ENCODE data around the gene RTP1. TPM values are rescaled to one million over a fixed set of nuclear protein-coding genes. Genes with fewer than 3 reads are reported as not detected.

Gene RTP1
- not detected in 2 replicates for total RNA-seq

DNA sequence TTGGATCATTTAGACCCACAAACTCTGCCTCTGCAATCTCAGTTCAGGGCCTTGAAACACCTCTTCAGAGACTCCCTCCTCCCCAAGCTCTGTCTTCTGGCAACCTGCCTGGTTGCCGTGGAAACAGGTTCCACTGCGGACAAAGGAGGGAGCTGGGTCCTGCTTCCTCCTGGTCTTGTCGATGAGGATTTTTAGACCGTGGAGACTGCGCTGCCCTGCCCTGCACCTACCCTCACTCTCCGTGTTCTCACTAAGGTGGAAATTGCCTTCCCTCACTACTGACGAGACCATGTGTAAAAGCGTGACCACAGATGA lies at the start of gene RTP1:
RTP1 (plus strand) TSS at position 152 of the 315 bp plus-strand sequence; CDS start at position 182, 30 bp downstream.
- FAIRE-seq: peak; percentile 32
- H3K4me3 ChIP-seq (ENCODE audit: low read depth, low read length): no peak within 1 kb of the TSS
- no peak for DNase-seq (ENCODE audit: low read depth)
- TF ChIP-seq, protein P1, sequence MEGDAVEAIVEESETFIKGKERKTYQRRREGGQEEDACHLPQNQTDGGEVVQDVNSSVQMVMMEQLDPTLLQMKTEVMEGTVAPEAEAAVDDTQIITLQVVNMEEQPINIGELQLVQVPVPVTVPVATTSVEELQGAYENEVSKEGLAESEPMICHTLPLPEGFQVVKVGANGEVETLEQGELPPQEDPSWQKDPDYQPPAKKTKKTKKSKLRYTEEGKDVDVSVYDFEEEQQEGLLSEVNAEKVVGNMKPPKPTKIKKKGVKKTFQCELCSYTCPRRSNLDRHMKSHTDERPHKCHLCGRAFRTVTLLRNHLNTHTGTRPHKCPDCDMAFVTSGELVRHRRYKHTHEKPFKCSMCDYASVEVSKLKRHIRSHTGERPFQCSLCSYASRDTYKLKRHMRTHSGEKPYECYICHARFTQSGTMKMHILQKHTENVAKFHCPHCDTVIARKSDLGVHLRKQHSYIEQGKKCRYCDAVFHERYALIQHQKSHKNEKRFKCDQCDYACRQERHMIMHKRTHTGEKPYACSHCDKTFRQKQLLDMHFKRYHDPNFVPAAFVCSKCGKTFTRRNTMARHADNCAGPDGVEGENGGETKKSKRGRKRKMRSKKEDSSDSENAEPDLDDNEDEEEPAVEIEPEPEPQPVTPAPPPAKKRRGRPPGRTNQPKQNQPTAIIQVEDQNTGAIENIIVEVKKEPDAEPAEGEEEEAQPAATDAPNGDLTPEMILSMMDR (IDR thresholded peaks at IDR 0.05; ENCODE audit: insufficient read depth, low read length, severe bottlenecking): no peak
- no peaks in the 10 kb centered on the region for H3K36me3 ChIP-seq (ENCODE audit: control insufficient read depth, insufficient read depth, low read length)
- H3K27me3 ChIP-seq (ENCODE audit: control insufficient read depth, insufficient read depth, low read length): no peaks in the 10 kb centered on the region

- FAIRE-seq (no peak), DNase-seq (ENCODE audit: low read depth) (no peak)
- Histone ChIP-seq H3K36me3 (ENCODE audit: control insufficient read depth, insufficient read depth, low read length) (no peaks in the 10 kb centered on the region), H3K27me3 (ENCODE audit: control insufficient read depth, insufficient read depth, low read length) (no peaks in the 10 kb centered on the region), H3K4me3 (ENCODE audit: low read depth, low read length) (no peak overlapping the region)
- TF ChIP-seq, protein P1 (IDR thresholded peaks at IDR 0.05; ENCODE audit: insufficient read depth, low read length, severe bottlenecking): no peak
Observed at GRCh38 chr3:187150186-187150585, 47.1 kb upstream of the RTP1 start.

DNA sequence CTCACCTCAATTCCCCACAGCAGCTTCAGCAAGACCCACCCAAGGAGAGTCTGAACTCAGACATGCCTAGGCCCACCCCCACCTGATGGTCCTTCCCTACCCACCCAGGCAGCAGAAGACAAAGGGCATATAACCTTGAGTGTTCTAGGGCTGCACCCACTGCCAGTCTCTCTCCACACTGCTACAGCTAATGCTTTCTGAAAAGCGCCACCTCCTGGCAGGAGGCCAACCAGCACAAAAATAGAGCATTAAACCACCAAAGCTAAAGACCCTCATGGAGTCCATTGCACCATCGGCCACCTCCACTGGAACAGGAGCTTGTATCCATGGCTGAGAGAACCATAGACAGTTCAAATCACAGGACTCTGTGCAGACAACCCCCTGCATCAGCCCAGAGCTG lies 46.7 kb upstream of the RTP1 start:
- FAIRE-seq: no peak
- no peak for DNase-seq (ENCODE audit: low read depth)
- no peak overlapping the region for H3K4me3 ChIP-seq (ENCODE audit: low read depth, low read length)
- no peaks in the 10 kb centered on the region for H3K27me3 ChIP-seq (ENCODE audit: control insufficient read depth, insufficient read depth, low read length)
- no peaks in the 10 kb centered on the region for H3K36me3 ChIP-seq (ENCODE audit: control insufficient read depth, insufficient read depth, low read length)
- TF ChIP-seq, protein P1 (IDR thresholded peaks at IDR 0.05; ENCODE audit: insufficient read depth, low read length, severe bottlenecking): peak; percentile 11

DNA sequence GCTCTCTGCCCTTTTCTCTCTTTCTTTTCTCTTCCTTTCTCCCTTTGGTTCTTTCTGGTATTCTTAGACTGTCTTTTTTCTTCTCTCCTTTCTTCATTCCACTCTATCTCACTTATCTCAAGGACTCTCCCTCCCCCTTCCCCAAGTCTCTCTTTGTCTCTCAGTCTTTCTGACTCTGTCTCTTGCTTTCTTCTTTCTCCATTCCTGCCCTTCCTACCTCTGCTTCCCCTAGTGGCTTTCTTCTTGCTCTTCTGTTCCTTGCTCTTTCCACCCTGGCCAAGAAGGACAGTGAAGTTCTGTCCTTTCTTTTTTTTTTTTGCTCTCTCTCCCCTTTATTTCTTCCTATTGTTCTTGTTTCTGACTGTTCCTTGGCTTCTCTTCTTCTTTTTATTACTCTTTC lies 35.7 kb upstream of the RTP1 start:
- no peak for FAIRE-seq
- H3K4me3 ChIP-seq (ENCODE audit: low read depth, low read length): no peak overlapping the region
- no peaks in the 10 kb centered on the region for H3K27me3 ChIP-seq (ENCODE audit: control insufficient read depth, insufficient read depth, low read length)
- no peak for DNase-seq (ENCODE audit: low read depth)
- H3K36me3 ChIP-seq (ENCODE audit: control insufficient read depth, insufficient read depth, low read length): no peaks in the 10 kb centered on the region
- TF ChIP-seq, protein P1 (IDR thresholded peaks at IDR 0.05; ENCODE audit: insufficient read depth, low read length, severe bottlenecking): no peak

GRCh38 chr3:187162265-187162953 lies 34.9 kb upstream of the RTP1 start:
- Histone ChIP-seq H3K27me3 (ENCODE audit: control insufficient read depth, insufficient read depth, low read length) (no peaks in the 10 kb centered on the region), H3K4me3 (ENCODE audit: low read depth, low read length) (no peak overlapping the region), H3K36me3 (ENCODE audit: control insufficient read depth, insufficient read depth, low read length) (no peaks in the 10 kb centered on the region)
- DNase-seq (ENCODE audit: low read depth) (no peak), FAIRE-seq (no peak)
- TF ChIP-seq, protein P1 (IDR thresholded peaks at IDR 0.05; ENCODE audit: insufficient read depth, low read length, severe bottlenecking): no peak

DNA sequence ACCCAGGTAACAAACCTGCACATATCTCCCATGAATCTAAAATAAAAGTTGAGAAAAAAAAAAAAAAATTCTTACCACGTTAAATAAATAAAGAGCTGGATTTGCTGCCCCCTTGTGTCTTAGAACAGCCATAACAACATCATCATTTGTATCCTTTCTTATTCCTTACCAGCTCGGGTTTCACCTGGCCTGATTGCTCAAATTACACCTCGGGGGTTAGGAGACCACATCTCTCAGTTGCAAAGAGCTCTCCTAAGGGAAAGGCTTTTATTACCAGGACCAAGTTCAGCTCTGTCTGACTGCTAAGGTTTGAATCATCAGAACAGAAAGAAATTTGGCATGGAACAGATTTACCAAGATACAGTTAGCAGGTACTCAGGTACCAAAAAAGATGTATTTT lies 32.1 kb upstream of the RTP1 start:
- DNase-seq (ENCODE audit: low read depth) (peak; percentile 61), FAIRE-seq (no peak)
- TF ChIP-seq, protein P1 (IDR thresholded peaks at IDR 0.05; ENCODE audit: insufficient read depth, low read length, severe bottlenecking): peak; percentile 55

More for the DNA sequence above, 32.1 kb upstream of the RTP1 start:
- H3K36me3 ChIP-seq (ENCODE audit: control insufficient read depth, insufficient read depth, low read length): no peaks in the 10 kb centered on the region
- no peak overlapping the region for H3K4me3 ChIP-seq (ENCODE audit: low read depth, low read length)
- no peaks in the 10 kb centered on the region for H3K27me3 ChIP-seq (ENCODE audit: control insufficient read depth, insufficient read depth, low read length)

Measured in bronchial epithelial cell (primary cell).